Smooth muscle cell (in vitro differentiated cells): ENCODE data around the gene PPP4R4. TPM values are rescaled to one million over a fixed set of nuclear protein-coding genes. Genes with fewer than 3 reads are reported as not detected.

ENCODE experiments used
- DNase-seq: peaks from one replicate; lab custom pipeline; 2025; ENCODE audit not compliant: unreplicated experiment; lab: John Stamatoyannopoulos, UW
- H2AFZ ChIP-seq: fragments of 200-600 bp; sonication (generic); 2 replicates; pipeline ENCODE4 v1.6.0; 2016; ENCODE audit warnings: antibody characterized with exemption, low read depth, mild to moderate bottlenecking
- H3F3A ChIP-seq: fragments of 200-600 bp; sonication (generic); 2 replicates; pipeline ENCODE4 v1.6.0; 2017; ENCODE audit warnings: antibody characterized with exemption, low read depth
- H3K27ac ChIP-seq: fragments of 200-600 bp; sonication (generic); 2 replicates; pipeline ENCODE4 v1.5.1; 2016; ENCODE audit warnings: low read depth, mild to moderate bottlenecking
- H3K27me3 ChIP-seq: fragments of 200-600 bp; sonication (generic); 2 replicates; pipeline ENCODE4 v1.6.1; 2016; ENCODE audit warnings: low read depth, mild to moderate bottlenecking
- H3K36me3 ChIP-seq: fragments of 200-600 bp; sonication (generic); 2 replicates; pipeline ENCODE4 v1.5.1; 2016; ENCODE audit warnings: low read depth
- H3K4me1 ChIP-seq: fragments of 200-600 bp; sonication (generic); 2 replicates; pipeline ENCODE4 v1.5.1; 2016; ENCODE audit warnings: low read depth
- H3K4me2 ChIP-seq: fragments of 200-600 bp; sonication (generic); 2 replicates; pipeline ENCODE4 v1.6.0; 2016; ENCODE audit warnings: mild to moderate bottlenecking
- H3K4me3 ChIP-seq: fragments of 200-600 bp; sonication (generic); 2 replicates; pipeline ENCODE4 v1.5.1; 2016; ENCODE audit warnings: mild to moderate bottlenecking
- H3K79me2 ChIP-seq: fragments of 200-600 bp; sonication (generic); 2 replicates; pipeline ENCODE4 v1.6.0; 2016; ENCODE audit warnings: low read depth, mild to moderate bottlenecking
- H3K9ac ChIP-seq: fragments of 200-600 bp; sonication (generic); 2 replicates; pipeline ENCODE4 v1.6.0; 2016; ENCODE audit warnings: low read depth
- H3K9me3 ChIP-seq: fragments of 200-600 bp; sonication (generic); replicated peaks from 2 replicates; pipeline ENCODE4 v1.5.1; 2016; ENCODE audit warnings: low read depth
- H4K20me1 ChIP-seq: fragments of 200-600 bp; sonication (generic); 2 replicates; pipeline ENCODE4 v1.6.0; 2016; ENCODE audit warnings: low read depth
- CTCF ChIP-seq: fragments of 200-600 bp; sonication (generic); IDR thresholded peaks from 2 replicates; pipeline ENCODE4 v1.5.1; 2017; ENCODE audit warnings: borderline replicate concordance, mild to moderate bottlenecking, antibody characterized with exemption; ENCODE audit not compliant: insufficient read depth, poor library complexity, severe bottlenecking
- WGBS: methylation state at CpG from one replicate; pipeline ENCODE4 v1.1.7; 2016; ENCODE audit warnings: low lambda C conversion rate; 5-methylcytosine and 5-hydroxymethylcytosine counted together
- polyA plus RNA-seq: library from polyadenylated mRNA; unstranded; fragments of >200 nt; fragmentation: Nextera tagmentation; extraction: Ambion mirVana; gene quantifications from 2 replicates; pipeline ENCODE4 v1.2.1, GENCODE V29; 2016
- total RNA-seq: library from RNA; depleted of rRNA; stranded (reverse); fragments of >200 nt; gene quantifications from 2 replicates; pipeline ENCODE4 v1.2.3, GENCODE V29; 2014

Gene PPP4R4
- total and polyA plus RNA-seq, 2 experiments from 2014 or later: 0.27 TPM

GRCh38 chr14:94278731-94279130 is 104.6 kb downstream of the PPP4R4 start:
- no peak for TF ChIP-seq CTCF
- no peaks in the 10 kb centered on the region for H3F3A ChIP-seq

DNA sequence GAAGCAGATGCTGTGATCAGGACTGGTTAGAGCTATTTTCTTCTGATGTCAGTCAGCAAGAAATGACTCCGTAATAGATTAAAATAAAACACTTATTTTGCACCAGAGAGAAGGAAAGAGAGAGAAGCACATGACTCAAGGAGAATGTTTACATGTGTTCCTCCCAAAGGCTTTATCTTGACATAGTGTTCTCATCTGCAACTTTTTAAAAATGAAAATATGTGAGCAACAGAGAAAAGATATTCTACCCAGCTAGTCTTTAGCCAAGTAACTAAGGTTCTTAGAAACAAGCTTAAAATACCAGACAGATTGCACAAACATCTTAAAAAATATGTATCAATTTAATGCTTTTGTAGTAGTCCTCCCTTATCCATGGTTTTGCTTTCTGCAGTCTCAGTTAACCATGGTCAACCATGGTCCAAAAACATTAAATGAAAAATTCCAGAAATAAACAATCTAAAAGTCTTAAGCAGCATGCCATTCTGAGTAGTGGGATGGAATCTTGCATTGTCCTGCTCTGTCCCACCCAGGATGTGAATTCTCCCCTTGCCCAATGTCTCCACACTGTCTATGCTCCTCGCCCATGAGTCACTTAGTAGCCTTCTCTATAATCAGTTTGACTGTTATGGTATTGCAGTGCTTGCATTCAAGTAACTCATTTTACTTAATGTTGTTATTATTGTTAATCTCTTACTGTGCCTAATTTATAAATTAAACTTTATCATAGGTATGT is 109.0 kb downstream of the PPP4R4 start:
- H3K4me2 ChIP-seq: no peak overlapping the region

More at GRCh38 chr14:94278731-94279130, 104.6 kb downstream of the PPP4R4 start:
- no peak overlapping the region for H3K4me2 ChIP-seq
- H4K20me1 ChIP-seq: no peaks in the 10 kb centered on the region
- H3K36me3 ChIP-seq: no peaks in the 10 kb centered on the region
- no peak overlapping the region for H3K9ac ChIP-seq
- no peaks in the 10 kb centered on the region for H3K9me3 ChIP-seq
- H3K27me3 ChIP-seq: no peaks in the 10 kb centered on the region
- no peak for DNase-seq
- H2AFZ ChIP-seq: no peak overlapping the region
- no peaks in the 10 kb centered on the region for H3K79me2 ChIP-seq
- H3K27ac ChIP-seq: no peak overlapping the region
- H3K4me1 ChIP-seq: peaks cover 4% of the 10 kb centered on the region
- 74% methylated on average over 2 of the region's 2 CpGs for WGBS
- no peak overlapping the region for H3K4me3 ChIP-seq

DNA sequence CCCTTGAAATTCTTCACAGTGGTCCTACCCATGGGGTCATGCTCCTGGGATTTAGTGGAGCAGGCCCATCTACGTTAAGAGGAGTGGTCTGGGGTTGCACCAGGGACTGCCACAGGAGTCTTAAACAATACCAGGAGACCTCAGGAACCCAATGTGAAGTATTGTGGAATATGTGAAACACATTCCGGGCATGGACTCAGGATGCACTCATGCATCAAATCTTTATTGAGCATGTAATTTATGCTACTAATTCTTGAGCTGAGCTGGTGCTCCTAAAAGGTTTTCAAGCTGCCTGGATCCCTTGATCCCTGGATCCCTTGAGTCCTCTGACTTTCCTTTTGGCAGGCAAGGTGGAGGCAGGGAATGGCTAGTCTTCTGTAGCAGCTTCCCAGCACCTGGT is 110.1 kb downstream of the PPP4R4 start:
- WGBS: 88% methylated on average over 2 of the region's 2 CpGs
- Histone ChIP-seq H3K79me2 (no peaks in the 10 kb centered on the region), H3K9me3 (no peaks in the 10 kb centered on the region), H4K20me1 (no peaks in the 10 kb centered on the region), H3K36me3 (no peaks in the 10 kb centered on the region), H3K4me2 (no peak overlapping the region), H3K27me3 (no peaks in the 10 kb centered on the region), H3K4me3 (no peak overlapping the region), H3F3A (no peaks in the 10 kb centered on the region), H3K9ac (no peak overlapping the region), H2AFZ (no peak overlapping the region), H3K4me1 (no peaks in the 10 kb centered on the region), H3K27ac (no peak overlapping the region)
- DNase-seq: no peak
- no peak for TF ChIP-seq CTCF

More for the DNA sequence above, 109.0 kb downstream of the PPP4R4 start:
- Histone ChIP-seq H3K9me3 (no peaks in the 10 kb centered on the region), H3K27ac (no peak overlapping the region), H2AFZ (no peak overlapping the region), H3K4me3 (no peak overlapping the region), H4K20me1 (no peaks in the 10 kb centered on the region), H3F3A (no peaks in the 10 kb centered on the region), H3K36me3 (no peaks in the 10 kb centered on the region), H3K79me2 (no peaks in the 10 kb centered on the region), H3K4me1 (peaks cover 4% of the 10 kb centered on the region), H3K27me3 (no peaks in the 10 kb centered on the region), H3K9ac (no peak overlapping the region)
- 93% methylated on average over 2 of the region's 2 CpGs for WGBS
- DNase-seq: no peak
- TF ChIP-seq CTCF: no peak

DNA sequence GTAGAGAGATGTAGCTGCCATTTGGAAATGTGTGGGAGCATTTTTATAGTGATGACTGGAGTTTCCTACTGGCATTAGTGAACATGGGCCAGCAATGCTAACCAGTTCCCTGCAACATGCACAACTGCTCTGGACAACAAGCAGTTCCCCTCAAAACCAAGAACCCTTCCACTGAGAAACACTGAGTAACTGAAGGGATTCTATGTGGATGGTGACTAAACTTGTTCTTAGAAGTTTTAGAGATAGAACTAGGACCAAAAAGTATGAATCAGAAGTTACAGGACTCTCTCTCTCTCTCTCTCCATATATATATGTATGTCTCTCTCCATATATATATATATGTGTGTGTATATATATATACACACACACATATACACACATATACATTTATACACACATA is 111.0 kb downstream of the PPP4R4 start:
- no peak for TF ChIP-seq CTCF
- H3K4me1 ChIP-seq: no peaks in the 10 kb centered on the region
- no peak overlapping the region for H3K9ac ChIP-seq

More for the DNA sequence above, 111.0 kb downstream of the PPP4R4 start:
- H3K9me3 ChIP-seq: no peaks in the 10 kb centered on the region
- no peak overlapping the region for H3K4me3 ChIP-seq
- DNase-seq: no peak
- H3K27me3 ChIP-seq: no peaks in the 10 kb centered on the region
- no peaks in the 10 kb centered on the region for H4K20me1 ChIP-seq
- no peaks in the 10 kb centered on the region for H3K79me2 ChIP-seq
- no peaks in the 10 kb centered on the region for H3F3A ChIP-seq
- H3K36me3 ChIP-seq: no peaks in the 10 kb centered on the region
- H3K4me2 ChIP-seq: no peak overlapping the region
- H2AFZ ChIP-seq: no peak overlapping the region
- no peak overlapping the region for H3K27ac ChIP-seq
